Uterus (tissue), 2 donors: Measurements from ENCODE around the gene ILF3.

Experiments used
- CTCF ChIP-seq, 4 experiments: fragments of 200-600 bp in 2 of 4; fragments of 450-650 bp in 2 of 4; sonication (generic) in 2 of 4; IDR thresholded peaks; one replicate each; pipeline ENCODE4 v1.5.1; 2016 to 2019; ENCODE audit warnings: antibody characterized with exemption in 4 of 4, mild to moderate bottlenecking in 2 of 4, moderate library complexity in 1 of 4
- POLR2A ChIP-seq, 2 donors: fragments of 450-650 bp; IDR thresholded peaks; one replicate each; pipeline ENCODE4 v1.6.1; 2016; ENCODE audit warnings: antibody characterized with exemption in 2 of 2, mild to moderate bottlenecking in 1 of 2, moderate library complexity in 1 of 2

DNA sequence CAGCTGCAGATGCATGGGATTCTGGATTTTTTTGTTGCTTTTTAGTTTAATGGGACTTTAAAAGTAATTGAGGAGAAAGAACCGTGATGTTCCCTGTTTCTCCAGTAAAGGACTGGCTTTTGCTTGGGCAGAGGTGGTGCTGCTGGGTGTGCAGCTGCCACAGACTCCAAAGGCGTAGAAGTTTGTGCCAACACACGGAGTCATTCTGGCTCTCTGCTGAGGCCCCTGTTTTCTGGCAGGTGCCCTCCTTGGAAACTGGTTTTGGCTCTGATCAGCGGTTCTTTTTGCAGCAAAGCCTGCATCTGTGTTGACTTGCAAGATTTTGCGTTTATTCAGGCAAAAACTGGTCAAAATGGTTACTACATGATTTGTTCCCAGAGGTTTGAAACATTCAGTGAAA is 31.1 kb downstream of the ILF3 start:
- TF ChIP-seq POLR2A (IDR thresholded peaks at IDR 0.05): no peak
- no peak for TF ChIP-seq CTCF (IDR thresholded peaks at IDR 0.05)
